GM12878 (cell line): ENCODE data around the gene SORBS2. TPM values are rescaled to one million over a fixed set of nuclear protein-coding genes. Genes with fewer than 3 reads are reported as not detected.

Source experiments
- ATAC-seq: fragments of 200-7000 bp; cut with Tn5 transposase; 3 replicates; pipeline ENCODE4 v1.9.1; 2020; ENCODE audit warnings: mild to moderate bottlenecking, moderate library complexity
- BruUV-seq: library from RNA; stranded (reverse); fragments of 400-500 nt; replicated peaks from 2 replicates; lab custom pipeline; 2021; lab: Mats Ljungman, UMichigan
- CTCF ChIA-PET: fragments of 300-600 bp; sonication (Branson Sonifier 250); formaldehyde crosslinking; extraction: SDS; loops from one replicate; lab custom pipeline; 2021; ENCODE audit warnings: inconsistent platforms; lab: Yijun Ruan, JAX
- POLR2A ChIA-PET: fragments of 350-600 bp; formaldehyde crosslinking; extraction: SDS; loops from one replicate; lab custom pipeline; 2021; ENCODE audit warnings: inconsistent platforms; lab: Charles Lee
- RAD21 ChIA-PET: fragments of 300-600 bp; sonication (Branson Sonifier 250); formaldehyde crosslinking; loops from one replicate; lab custom pipeline; 2023; ENCODE audit warnings: antibody characterized with exemption; ENCODE audit not compliant: unreplicated experiment; lab: Charles Lee
- SMC1A ChIA-PET: fragments of 300-600 bp; sonication (Branson Sonifier 250); formaldehyde crosslinking; loops from one replicate; lab custom pipeline; 2023; ENCODE audit not compliant: unreplicated experiment, uncharacterized antibody; lab: Charles Lee
- DNase-seq: peaks from one replicate; pipeline ENCODE4 v3.0.0-alpha.2; 2011; ENCODE audit warnings: low read depth, low spot score
- FAIRE-seq: peaks from 3 replicates; lab custom pipeline; 2011; peaks lifted over from hg19 to GRCh38; lab: Jason Lieb, UNC
- H2AFZ ChIP-seq: 2 replicates; pipeline ENCODE4 v1.6.0; 2011; ENCODE audit warnings: low read depth, low read length, control low read depth; ENCODE audit not compliant: control insufficient read depth
- H3K27ac ChIP-seq: 2 replicates; pipeline ENCODE4 v1.5.1; 2011; ENCODE audit warnings: control low read depth; ENCODE audit not compliant: control insufficient read depth, insufficient read depth
- H3K27me3 ChIP-seq, 2 experiments: replicated peaks in 1 of 2; 2 replicates each; pipeline versions ENCODE4 v1.6.0 to v1.6.1; 2011; ENCODE audit warnings: low read length in 1 of 2; ENCODE audit not compliant: control insufficient read depth in 2 of 2, insufficient read depth in 2 of 2
- H3K36me3 ChIP-seq, 2 experiments: 2 replicates each; pipeline ENCODE4 v1.5.1; 2011; ENCODE audit warnings: low read length in 1 of 2; ENCODE audit not compliant: control insufficient read depth in 2 of 2, insufficient read depth in 2 of 2
- H3K4me1 ChIP-seq: 2 replicates; pipeline ENCODE4 v1.6.1; 2011; ENCODE audit warnings: mild to moderate bottlenecking, low read length, moderate library complexity, mixed read lengths; ENCODE audit not compliant: control insufficient read depth, insufficient read depth
- H3K4me2 ChIP-seq: 2 replicates; pipeline ENCODE4 v1.6.0; 2011; ENCODE audit warnings: control low read depth; ENCODE audit not compliant: control insufficient read depth, insufficient read depth
- H3K4me3 ChIP-seq: fragments of 200-600 bp; sonication (generic); 2 replicates; pipeline ENCODE4 v1.5.1; 2016
- H3K79me2 ChIP-seq: 2 replicates; pipeline ENCODE4 v1.6.0; 2011; ENCODE audit warnings: low read length; ENCODE audit not compliant: control insufficient read depth, insufficient read depth
- H3K9ac ChIP-seq: 2 replicates; pipeline ENCODE4 v1.8.0; 2011; ENCODE audit warnings: low read length, control low read depth, mixed read lengths; ENCODE audit not compliant: control insufficient read depth, insufficient read depth
- H3K9me3 ChIP-seq: replicated peaks from 3 replicates; pipeline ENCODE4 v1.5.1; 2011; ENCODE audit warnings: mild to moderate bottlenecking, low read length; ENCODE audit not compliant: control insufficient read depth, insufficient read depth
- H4K20me1 ChIP-seq: 2 replicates; pipeline ENCODE4 v1.6.0; 2011; ENCODE audit not compliant: control insufficient read depth, insufficient read depth
- BHLHE40 ChIP-seq, 2 experiments: fragments of 450-650 bp in 1 of 2; IDR thresholded peaks; 2 replicates each; pipeline ENCODE4 v1.6.1; 2011 to 2017; ENCODE audit warnings: low read depth in 2 of 2, borderline replicate concordance in 1 of 2, improper control_type of control experiment in 1 of 2, low read length in 1 of 2, mild to moderate bottlenecking in 1 of 2
- IKZF2 ChIP-seq, 2 experiments: fragments of 450-650 bp; IDR thresholded peaks; 2 replicates each; pipeline ENCODE4 v1.6.1; 2017; ENCODE audit warnings: mild to moderate bottlenecking in 2 of 2, moderate library complexity in 2 of 2
- NFYA ChIP-seq: IDR thresholded peaks from 2 replicates; pipeline ENCODE4 v1.6.1; 2011; ENCODE audit warnings: low read depth, mild to moderate bottlenecking, low read length, improper control_type of control experiment, borderline replicate concordance
- SRF ChIP-seq, 2 experiments: IDR thresholded peaks; 2 replicates each; pipeline ENCODE4 v1.6.1; 2011; ENCODE audit warnings: low read depth in 2 of 2, low read length in 2 of 2, mild to moderate bottlenecking in 1 of 2, moderate library complexity in 1 of 2
- WGBS: methylation state at CpG from one replicate; pipeline ENCODE4 v1.1.6; 2016; ENCODE audit warnings: low lambda C conversion rate; ENCODE audit not compliant: insufficient replicate concordance, insufficient coverage; ENCODE audit errors: missing lambda C conversion rate; 5-methylcytosine and 5-hydroxymethylcytosine counted together
- in situ Hi-C: fragments of 300-500 bp; cut with MboI; formaldehyde crosslinking; loops from 9 replicates; pipeline ENCODE4 v1.14.3; 2018; ENCODE audit warnings: mixed read lengths
- intact Hi-C: fragments of 100-400 bp; cut with micrococcal nuclease; formaldehyde crosslinking; loops from one replicate; pipeline ENCODE4 v1.14.2; 2022; ENCODE audit not compliant: unreplicated experiment
- polyA plus RNA-seq, 11 experiments: library from polyadenylated mRNA; depleted of rRNA in 4 of 11; unstranded in 6 of 11; stranded (reverse) in 5 of 11; fragments of >200 nt; fragmentation: Nextera tagmentation in 4 of 11; fragmentation: Illumina TruSeq in 1 of 11; extraction: Ambion mirVana in 4 of 11; extraction: Trizol in 1 of 11; gene quantifications; 1 replicate in 1 of 11; 2 replicates in 10 of 11; pipeline versions ENCODE4 v1.2.1 to v1.2.3, GENCODE V29; 2011 to 2016; ENCODE audit warnings: inconsistent platforms in 2 of 11, missing spikeins in 2 of 11, low read depth in 1 of 11
- total RNA-seq, 4 experiments: library from RNA; depleted of rRNA in 3 of 4; stranded (reverse); fragments of >200 nt in 3 of 4; fragmentation: Illumina TruSeq in 1 of 4; extraction: Trizol in 1 of 4; gene quantifications; 2 replicates each; pipeline versions ENCODE4 v1.2.1 to v1.2.3, GENCODE V29; 2013 to 2021

The SORBS2 gene
- total and polyA plus RNA-seq, 10 of the 15 experiments (the other 5 are each of a cell fraction or from before 2014, with no cell fraction given) = 0.06 to 3.0 (median 0.79) TPM

GRCh38 chr4:185810746-185811508 is 1.1 kb downstream of the SORBS2 start:
- in situ Hi-C loops (no loop called here), intact Hi-C loops (loop anchor here (2.0 kb wide), 1 partner anchor 76 kb away; no protein-coding TSS in a partner anchor)
- FAIRE-seq (no peak), DNase-seq (no peak), ATAC-seq (peak; percentile 3; the same call in 2 of the 3 replicates)
- Histone ChIP-seq H4K20me1 (no peaks in the 10 kb centered on the region), H3K36me3 (no peaks in the 10 kb centered on the region), H3K27ac (peak overlapping the region; percentile 18), H3K9me3 (no peaks in the 10 kb centered on the region), H3K4me2 (peak overlapping the region; percentile 98), H3K27me3 (no peaks in the 10 kb centered on the region), H3K4me1 (peaks cover 6% of the 10 kb centered on the region), H3K79me2 (no peaks in the 10 kb centered on the region; the same call in 1 of the 2 replicates), H3K4me3 (peak overlapping the region; percentile 65; the same call in 1 of the 2 replicates), H2AFZ (peak overlapping the region; percentile 89; the same call in 1 of the 2 replicates), H3K9ac (peak overlapping the region; percentile 37; the same call in 1 of the 2 replicates)
- ChIA-PET SMC1A (interaction anchor here (0.8 kb wide), 1 partner anchor 170 kb away, joined by 3 read pairs; no protein-coding TSS in a partner anchor), RAD21 (no interaction called here), POLR2A (no interaction called here), CTCF (interaction anchor here (0.6 to 1.6 kb wide), 2 partner anchors 62 to 78 kb away, joined by 3 read pairs; no protein-coding TSS in a partner anchor)
- TF ChIP-seq BHLHE40 (IDR thresholded peaks at IDR 0.05; ENCODE audit: borderline replicate concordance in 1 of 2, low read depth in 2 of 2, low read length in 1 of 2) = no peak
- no peak for TF ChIP-seq IKZF2 (IDR thresholded peaks at IDR 0.05)
- TF ChIP-seq SRF (IDR thresholded peaks at IDR 0.05; ENCODE audit: low read depth in 2 of 2, low read length in 2 of 2) = no peak
- no peak for TF ChIP-seq NFYA
- WGBS = 32% methylated on average over 13 of the region's 13 CpGs
- TSS peak; percentile 75 for BruUV-seq
